GM23248 (cell line): ENCODE measurements around the gene MAML2. TPM values are rescaled to one million over a fixed set of nuclear protein-coding genes. Genes with fewer than 3 reads are reported as not detected.

Experiments
- DNase-seq: peaks from one replicate; pipeline ENCODE4 v3.0.0-alpha.2; 2015
- H2AFZ ChIP-seq: fragments of 200-600 bp; sonication (generic); 2 replicates; pipeline ENCODE4 v1.6.1; 2016; ENCODE audit warnings: antibody characterized with exemption
- H3F3A ChIP-seq: fragments of 200-600 bp; sonication (generic); 2 replicates; pipeline ENCODE4 v1.6.1; 2016; ENCODE audit warnings: mild to moderate bottlenecking, antibody characterized with exemption, mixed run types; ENCODE audit not compliant: insufficient read depth
- H3K27ac ChIP-seq: fragments of 200-600 bp; sonication (generic); 2 replicates; pipeline ENCODE4 v1.5.1; 2016; ENCODE audit warnings: mild to moderate bottlenecking
- H3K27me3 ChIP-seq: fragments of 200-600 bp; sonication (generic); replicated peaks from 2 replicates; pipeline ENCODE4 v1.6.1; 2016; ENCODE audit warnings: mild to moderate bottlenecking; ENCODE audit not compliant: insufficient read depth
- H3K36me3 ChIP-seq: fragments of 200-600 bp; sonication (generic); 2 replicates; pipeline ENCODE4 v1.6.1; 2016; ENCODE audit warnings: low read depth, mild to moderate bottlenecking
- H3K4me1 ChIP-seq: fragments of 200-600 bp; sonication (generic); 2 replicates; pipeline ENCODE4 v1.6.1; 2016; ENCODE audit warnings: mild to moderate bottlenecking; ENCODE audit not compliant: insufficient read depth
- H3K4me2 ChIP-seq: fragments of 200-600 bp; sonication (generic); one replicate; pipeline ENCODE4 v1.6.1; 2016; ENCODE audit warnings: mild to moderate bottlenecking; ENCODE audit not compliant: unreplicated experiment
- H3K4me3 ChIP-seq: fragments of 200-600 bp; sonication (generic); 2 replicates; pipeline ENCODE4 v1.5.1; 2016; ENCODE audit warnings: mild to moderate bottlenecking
- H3K79me2 ChIP-seq: fragments of 200-600 bp; sonication (generic); 2 replicates; pipeline ENCODE4 v1.6.1; 2016; ENCODE audit warnings: mild to moderate bottlenecking; ENCODE audit not compliant: insufficient read depth
- H3K9ac ChIP-seq: fragments of 200-600 bp; sonication (generic); 2 replicates; pipeline ENCODE4 v1.6.1; 2016; ENCODE audit warnings: mild to moderate bottlenecking
- H3K9me2 ChIP-seq: fragments of 200-600 bp; sonication (generic); 2 replicates; pipeline ENCODE4 v1.6.1; 2016; ENCODE audit warnings: mixed run types, mild to moderate bottlenecking, moderate library complexity; ENCODE audit not compliant: insufficient read depth
- H3K9me3 ChIP-seq: fragments of 200-600 bp; sonication (generic); one replicate; pipeline ENCODE4 v1.6.1; 2017; ENCODE audit warnings: low read depth
- H4K20me1 ChIP-seq: fragments of 200-600 bp; sonication (generic); 2 replicates; pipeline ENCODE4 v1.6.0; 2016; ENCODE audit not compliant: insufficient read depth
- EZH2 ChIP-seq: fragments of 200-600 bp; sonication (generic); IDR thresholded peaks from 2 replicates; pipeline ENCODE4 v1.6.1; 2018; ENCODE audit warnings: antibody characterized with exemption, mild to moderate bottlenecking; ENCODE audit not compliant: insufficient read depth, poor library complexity, severe bottlenecking
- EZH2phosphoT487 ChIP-seq: fragments of 200-600 bp; sonication (generic); IDR thresholded peaks from 2 replicates; pipeline ENCODE4 v1.6.1; 2018; ENCODE audit warnings: antibody characterized with exemption, moderate library complexity, mild to moderate bottlenecking, low read depth; ENCODE audit not compliant: insufficient read depth
- WGBS, 2 experiments: methylation state at CpG; one replicate each; pipeline ENCODE4 v1.1.6; 2015 to 2017; ENCODE audit warnings: low lambda C conversion rate in 2 of 2, low coverage in 1 of 2; ENCODE audit errors: missing lambda C conversion rate in 2 of 2; 5-methylcytosine and 5-hydroxymethylcytosine counted together
- in situ Hi-C: fragments of 300-500 bp; cut with MboI; formaldehyde crosslinking; loops from 2 replicates; pipeline ENCODE4 v1.15.0; 2020
- polyA plus RNA-seq: library from polyadenylated mRNA; unstranded; fragments of >200 nt; fragmentation: Nextera tagmentation; extraction: Ambion mirVana; gene quantifications from 2 replicates; pipeline ENCODE4 v1.2.1, GENCODE V29; 2016
- total RNA-seq: library from RNA; depleted of rRNA; stranded (reverse); fragments of >200 nt; shearing (Covaris generic); gene quantifications from 2 replicates; pipeline ENCODE4 v1.2.3, GENCODE V29; 2014

The MAML2 gene
- total and polyA plus RNA-seq, 2 experiments from 2014 or later: 7.4 to 23.7 TPM

GRCh38 chr11:96167787-96168186, 175.2 kb downstream of the MAML2 start:
- no peak overlapping the region for H3K4me3 ChIP-seq
- TF ChIP-seq EZH2phosphoT487: no peak
- no peak for TF ChIP-seq EZH2
- WGBS, 2 experiments: 67 to 70% methylated on average over 3 of the region's 3 CpGs
- H3K27me3 ChIP-seq: no peaks in the 10 kb centered on the region
- peak overlapping the region; percentile 70; the same call in 1 of the 2 replicates for H3K27ac ChIP-seq
- no peaks in the 10 kb centered on the region for H3K36me3 ChIP-seq
- H2AFZ ChIP-seq: no peak overlapping the region
- in situ Hi-C loops: no loop called here
- H4K20me1 ChIP-seq: no peaks in the 10 kb centered on the region
- no peaks in the 10 kb centered on the region for H3K9me2 ChIP-seq
- peaks cover 90% of the 10 kb centered on the region for H3K79me2 ChIP-seq
- H3F3A ChIP-seq: peaks cover 54% of the 10 kb centered on the region
- no peak overlapping the region for H3K4me2 ChIP-seq
- H3K4me1 ChIP-seq: peaks cover 54% of the 10 kb centered on the region
- H3K9ac ChIP-seq: no peak overlapping the region
- H3K9me3 ChIP-seq: no peaks in the 10 kb centered on the region
- no peak for DNase-seq

- H3K4me3 ChIP-seq: no peak overlapping the region
- H3K36me3 ChIP-seq: no peaks in the 10 kb centered on the region
- no peak overlapping the region for H3K27ac ChIP-seq
- H3K4me1 ChIP-seq: peaks cover 55% of the 10 kb centered on the region
- in situ Hi-C loops: no loop called here
- no peaks in the 10 kb centered on the region for H3K9me2 ChIP-seq
- H3K9me3 ChIP-seq: no peaks in the 10 kb centered on the region
- H3F3A ChIP-seq: peaks cover 54% of the 10 kb centered on the region
- peaks cover 85% of the 10 kb centered on the region for H3K79me2 ChIP-seq
- H4K20me1 ChIP-seq: no peaks in the 10 kb centered on the region
- TF ChIP-seq EZH2phosphoT487: no peak
- TF ChIP-seq EZH2: no peak
- no peak overlapping the region for H3K4me2 ChIP-seq
- no peaks in the 10 kb centered on the region for H3K27me3 ChIP-seq
- no peak overlapping the region for H3K9ac ChIP-seq
- WGBS, 2 experiments: 78 to 81% methylated on average over 4 of the region's 4 CpGs
- no peak overlapping the region for H2AFZ ChIP-seq
- DNase-seq: no peak
Measured at GRCh38 chr11:96167203-96167758, 175.7 kb downstream of the MAML2 start.

GRCh38 chr11:96162816-96163499, 180.0 kb downstream of the MAML2 start:
- Histone ChIP-seq H3K9me2 (no peaks in the 10 kb centered on the region), H2AFZ (peak overlapping the region; percentile 51; the same call in 1 of the 2 replicates), H3F3A (peaks cover 54% of the 10 kb centered on the region), H3K4me3 (peak overlapping the region; percentile 43), H3K27me3 (no peaks in the 10 kb centered on the region), H3K4me1 (peaks cover 62% of the 10 kb centered on the region), H3K79me2 (peaks cover 86% of the 10 kb centered on the region), H3K9ac (peak overlapping the region; percentile 57), H4K20me1 (no peaks in the 10 kb centered on the region), H3K9me3 (no peaks in the 10 kb centered on the region), H3K4me2 (peak overlapping the region; percentile 78), H3K27ac (peak overlapping the region; percentile 78), H3K36me3 (no peaks in the 10 kb centered on the region)
- TF ChIP-seq EZH2 (no peak), EZH2phosphoT487 (no peak)
- WGBS, 2 experiments: 0 to 2% methylated on average over 6 of the region's 6 CpGs
- DNase-seq: peak; percentile 98
- in situ Hi-C loops: no loop called here

GRCh38 chr11:96161307-96162089, 181.5 kb downstream of the MAML2 start:
- no peaks in the 10 kb centered on the region for H3K9me2 ChIP-seq
- H3K27ac ChIP-seq: peak overlapping the region; percentile 78
- no peaks in the 10 kb centered on the region for H4K20me1 ChIP-seq
- peaks cover 60% of the 10 kb centered on the region for H3F3A ChIP-seq
- in situ Hi-C loops: no loop called here
- no peaks in the 10 kb centered on the region for H3K27me3 ChIP-seq
- DNase-seq: peak; percentile 52
- no peak for TF ChIP-seq EZH2
- no peak for TF ChIP-seq EZH2phosphoT487
- H3K4me1 ChIP-seq: peaks cover 62% of the 10 kb centered on the region
- H3K9ac ChIP-seq: no peak overlapping the region
- H3K4me2 ChIP-seq: no peak overlapping the region
- H3K36me3 ChIP-seq: no peaks in the 10 kb centered on the region
- H3K4me3 ChIP-seq: no peak overlapping the region
- no peaks in the 10 kb centered on the region for H3K9me3 ChIP-seq
- H2AFZ ChIP-seq: no peak overlapping the region
- 70 to 71% methylated on average over 10 of the region's 10 CpGs for WGBS, 2 experiments
- peaks cover 80% of the 10 kb centered on the region for H3K79me2 ChIP-seq
